Renal cortex interstitium (tissue), 11 donors: ENCODE results near the gene TUBA3D. TPM values are rescaled to one million over a fixed set of nuclear protein-coding genes. Genes with fewer than 3 reads are reported as not detected.
"Not testable (repeated sequence)": the region's sequence is repeated elsewhere in the genome, so short reads cannot be mapped to it uniquely, and the experiment has no call there.

ENCODE experiments used
- DNase-seq, 11 donors: peaks; one replicate each; pipeline ENCODE4 v3.0.0-alpha.2; 2013; ENCODE audit warnings: low read depth in 9 of 11, low spot score in 4 of 11; ENCODE audit errors: extremely low read depth in 1 of 11
- polyA plus RNA-seq, 3 donors: library from polyadenylated mRNA; unstranded; fragments of 120-200 nt; gene quantifications; one replicate each; pipeline ENCODE4 v1.2.1, GENCODE V29; 2013; ENCODE audit not compliant: insufficient read length in 3 of 3

TUBA3D gene
- polyA plus RNA-seq, 3 donors: 0.33 to 1.8 (median 0.76) TPM

GRCh38 chr2:131478850-131479461 lies 3.0 kb downstream of the TUBA3D start:
- not testable (repeated sequence) for DNase-seq

GRCh38 chr2:131480351-131480750 lies 4.4 kb downstream of the TUBA3D start:
- DNase-seq: not testable (repeated sequence)

GRCh38 chr2:131482506-131483155 lies 6.7 kb downstream of the TUBA3D start:
- DNase-seq: not testable (repeated sequence)

GRCh38 chr2:131483981-131484820 lies 8.3 kb downstream of the TUBA3D start:
- DNase-seq: not testable (repeated sequence)

- DNase-seq: not testable (repeated sequence)
Observed at GRCh38 chr2:131484906-131485460, 9.1 kb downstream of the TUBA3D start.

- not testable (repeated sequence) for DNase-seq
Observed at GRCh38 chr2:131486201-131486902, 10.4 kb downstream of the TUBA3D start.

- no peak for DNase-seq
Observed at GRCh38 chr2:131488306-131489205, 12.6 kb downstream of the TUBA3D start.

GRCh38 chr2:131490616-131491468 lies 14.9 kb downstream of the TUBA3D start:
- not testable (repeated sequence) for DNase-seq

- not testable (repeated sequence) for DNase-seq
Observed at GRCh38 chr2:131491469-131491836, 15.5 kb downstream of the TUBA3D start.

- not testable (repeated sequence) for DNase-seq
Observed at GRCh38 chr2:131492015-131492417, 16.1 kb downstream of the TUBA3D start, which contains the start of gene MZT2A. Gene MZT2A, minus strand, starts transcription at chr2:131492397. Its CDS starts 21 bp downstream, at chr2:131492376.

GRCh38 chr2:131492418-131493198 lies 16.7 kb downstream of the TUBA3D start:
- DNase-seq: peak; percentile 81 to 94 (median 91)

GRCh38 chr2:131493199-131493968 lies 17.5 kb downstream of the TUBA3D start:
- DNase-seq: no peak

GRCh38 chr2:131495506-131495905 lies 19.6 kb downstream of the TUBA3D start:
- not testable (repeated sequence) for DNase-seq

GRCh38 chr2:131498321-131498973 lies 22.5 kb downstream of the TUBA3D start:
- not testable (repeated sequence) for DNase-seq

GRCh38 chr2:131503587-131503986 lies 27.7 kb downstream of the TUBA3D start:
- DNase-seq: not testable (repeated sequence)
